NCI-H2171 treated with DMSO at 0.1 percent for 48 hours (cell line): ENCODE results near the gene BLNK.
A peak's percentile ranks its signal among the peaks of the same experiment; 100 is the strongest.

Experiments used
- DNase-seq: peaks from one replicate; lab custom pipeline; 2025; lab: John Stamatoyannopoulos, UW

Gene BLNK

GRCh38 chr10:96288151-96288621 is 16.8 kb upstream of the BLNK start:
- DNase-seq, result no peak

GRCh38 chr10:96287392-96288105 is 16.2 kb upstream of the BLNK start:
- DNase-seq, result peak; percentile 68

DNA sequence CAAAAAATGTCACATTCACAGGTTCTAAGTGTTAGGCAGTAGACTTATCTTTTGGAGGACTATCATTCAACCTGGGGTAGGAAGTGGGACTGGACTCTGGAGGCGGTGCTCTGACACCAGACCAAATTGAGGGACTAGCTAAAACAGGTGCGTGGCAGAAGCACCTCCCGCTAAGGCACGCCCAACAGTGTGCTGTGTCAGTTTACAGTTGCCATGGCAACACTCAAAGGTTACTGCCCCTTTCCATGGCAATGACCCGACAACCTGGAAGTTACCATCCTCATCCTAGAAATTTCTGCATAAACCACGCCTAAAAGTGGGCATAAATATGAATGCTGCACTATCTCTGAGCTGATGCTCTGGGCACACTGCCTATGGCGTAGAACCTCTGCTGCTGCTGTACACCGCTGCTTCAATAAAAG is 14.0 kb upstream of the BLNK start:
- no peak for DNase-seq

DNA sequence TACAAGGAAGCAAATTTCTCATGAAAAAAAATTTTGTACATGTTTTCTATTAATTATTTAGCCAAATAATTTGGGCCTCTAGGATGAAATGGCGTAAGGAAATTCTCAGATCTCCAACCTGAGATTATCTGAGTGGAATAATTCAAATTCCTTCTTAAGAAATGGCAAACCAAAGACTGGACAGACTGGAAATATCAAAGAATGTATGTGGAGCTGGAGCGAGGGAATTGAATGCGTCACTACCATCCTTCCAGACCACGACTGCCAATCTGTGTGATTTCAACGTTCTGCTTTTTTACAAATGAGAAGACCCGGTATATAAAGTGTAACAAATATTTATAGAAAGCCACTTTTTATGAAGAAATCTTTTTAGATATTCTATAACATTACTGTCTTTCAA is 12.4 kb upstream of the BLNK start:
- no peak for DNase-seq

DNA sequence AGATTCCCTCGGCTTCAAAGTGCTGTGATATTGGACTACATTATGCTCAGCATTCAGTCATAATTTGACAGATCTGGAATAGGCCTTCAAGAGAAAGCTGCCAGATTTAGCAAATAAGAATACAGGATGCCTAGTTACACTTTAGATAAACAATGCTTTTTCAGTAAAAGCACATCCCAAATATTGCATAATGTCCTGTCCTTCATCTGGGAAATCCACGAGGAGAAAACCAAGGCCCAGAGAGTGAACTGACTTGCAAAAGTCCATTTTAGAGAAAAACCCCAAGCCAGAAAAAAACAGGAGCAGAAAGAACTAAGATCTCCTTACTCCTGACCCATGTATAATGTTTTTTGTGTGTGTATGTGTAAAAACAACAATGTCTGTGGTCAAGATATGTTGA is 12.0 kb upstream of the BLNK start:
- DNase-seq, result no peak

DNA sequence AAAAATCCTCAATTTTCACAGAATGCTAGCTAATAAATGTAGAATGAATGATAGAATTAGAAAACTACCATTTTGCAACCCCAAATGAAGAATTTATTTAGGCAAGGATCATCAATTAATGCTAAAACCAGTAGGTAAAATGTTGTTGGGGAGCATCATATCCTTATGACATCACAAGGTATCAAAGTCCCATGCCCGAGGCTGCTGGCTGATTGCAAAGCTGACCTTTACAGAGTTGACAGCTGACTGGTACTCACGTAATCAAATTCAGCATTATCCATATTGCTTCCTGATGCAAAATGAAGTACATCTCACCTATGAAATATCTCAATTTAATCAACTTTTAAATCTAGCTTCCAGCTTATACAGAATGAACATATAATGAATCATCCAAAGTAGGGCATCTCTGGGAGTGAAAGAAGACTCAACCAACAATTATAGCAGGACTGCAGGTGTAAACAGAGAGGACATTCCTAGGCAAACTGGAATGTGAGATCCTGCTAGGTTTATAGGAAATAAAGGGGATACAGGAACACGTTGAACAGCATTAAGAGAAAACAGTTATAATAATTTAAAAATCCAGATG is 10.2 kb upstream of the BLNK start:
- no peak for DNase-seq

DNA sequence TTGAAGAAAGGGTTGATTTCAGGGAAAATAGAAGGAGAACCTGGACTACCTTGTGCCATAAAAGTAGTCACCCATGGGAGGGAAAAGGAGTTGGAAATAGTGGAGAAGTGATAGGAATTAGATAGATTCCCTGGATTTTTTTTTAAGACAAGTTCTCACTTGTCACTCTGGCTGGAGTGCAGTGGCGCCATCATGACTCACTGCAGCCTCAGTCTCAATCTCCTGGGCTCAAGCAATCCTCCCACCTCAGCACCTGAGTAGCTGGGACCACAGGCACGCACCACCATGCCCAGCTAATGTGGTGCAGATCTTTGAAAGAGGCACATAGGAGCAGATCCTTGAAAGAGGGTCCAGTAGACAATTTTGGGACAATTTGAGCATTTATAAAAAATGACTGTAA is 9.5 kb upstream of the BLNK start:
- DNase-seq, result no peak

GRCh38 chr10:96279191-96279641 is 7.8 kb upstream of the BLNK start:
- no peak for DNase-seq

GRCh38 chr10:96276831-96277230 is 5.5 kb upstream of the BLNK start:
- no peak for DNase-seq

- no peak for DNase-seq
Observed at GRCh38 chr10:96276426-96276825, 5.1 kb upstream of the BLNK start.

- no peak for DNase-seq
Observed at GRCh38 chr10:96275685-96276418, 4.5 kb upstream of the BLNK start.

GRCh38 chr10:96272316-96273280 is 1.2 kb upstream of the BLNK start:
- DNase-seq, result no peak

- DNase-seq, result no peak
Observed at GRCh38 chr10:96270571-96270970, 798 bp downstream of the BLNK start.

DNA sequence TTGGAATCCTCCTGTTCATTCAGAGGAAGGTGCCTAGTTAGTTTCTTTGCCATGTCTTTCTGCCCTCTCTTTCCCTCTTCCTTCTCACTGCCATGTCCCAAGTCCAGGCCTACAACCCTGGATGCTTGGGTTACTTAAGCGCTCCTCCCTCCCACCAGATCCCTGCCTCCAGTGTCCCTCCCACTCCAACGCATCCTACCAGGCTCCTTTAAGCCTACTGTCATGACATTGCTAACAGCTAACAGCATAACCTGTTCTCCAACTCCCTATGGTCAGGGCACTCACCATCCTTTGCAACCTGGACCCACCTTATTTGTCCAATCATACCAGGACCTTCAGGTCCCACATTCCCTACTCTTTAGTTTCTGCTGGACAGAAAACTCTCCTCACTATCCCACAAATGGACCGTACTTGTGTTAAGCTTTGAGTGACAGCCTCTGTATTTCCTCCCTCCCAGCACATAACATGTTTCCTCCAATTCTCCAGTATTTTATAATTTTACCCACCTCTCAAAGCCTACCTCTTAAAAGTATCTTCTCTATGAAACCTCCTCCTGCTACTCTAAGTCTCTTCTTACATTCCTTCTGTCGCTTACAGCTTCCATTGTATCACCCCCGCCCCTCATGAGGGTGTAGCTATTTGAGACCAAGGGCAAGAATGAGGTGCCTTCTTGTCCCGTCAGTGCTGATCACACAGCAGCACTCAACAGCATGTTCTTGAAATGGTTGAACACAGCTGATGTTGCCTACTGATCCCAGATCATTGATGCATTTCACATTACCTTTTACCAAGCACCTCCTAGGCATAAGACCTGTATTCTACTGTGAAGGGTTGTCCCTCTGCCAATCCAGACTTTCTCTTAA is 1.7 kb downstream of the BLNK start:
- DNase-seq, result no peak

GRCh38 chr10:96268341-96268909 is 2.9 kb downstream of the BLNK start:
- no peak for DNase-seq

- DNase-seq, result no peak
Observed at GRCh38 chr10:96267234-96267705, 4.1 kb downstream of the BLNK start.

- DNase-seq, result peak; percentile 67
Observed at GRCh38 chr10:96266118-96266770, 5.1 kb downstream of the BLNK start.

- DNase-seq, result no peak
Observed at GRCh38 chr10:96264938-96265337, 6.4 kb downstream of the BLNK start.

- no peak for DNase-seq
Observed at GRCh38 chr10:96263669-96264068, 7.7 kb downstream of the BLNK start.

DNA sequence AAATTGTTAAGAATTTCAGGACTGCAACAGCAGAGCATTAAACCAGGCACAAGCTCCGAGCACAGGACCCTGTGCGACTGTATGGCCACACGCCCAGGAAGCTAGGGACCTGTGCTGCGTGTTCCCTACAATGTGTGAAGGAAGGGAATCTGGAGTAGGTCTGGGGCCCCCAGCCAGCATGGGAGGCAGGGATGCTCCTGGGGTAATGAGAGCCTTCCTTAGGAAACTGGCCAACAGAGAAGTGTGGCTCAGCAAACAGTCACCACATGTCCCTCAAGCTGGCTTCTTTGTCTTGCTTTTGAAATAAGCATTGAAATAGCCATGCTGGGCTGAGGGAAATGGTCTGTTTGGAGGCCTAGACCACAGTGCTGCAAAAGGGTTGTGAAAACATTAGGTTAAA is 8.2 kb downstream of the BLNK start:
- DNase-seq, result peak; percentile 18
